Central memory CD4-positive, alpha-beta T cell (primary cell): ENCODE data around the gene PTPRJ.

Experiments used
- DNase-seq: peaks from one replicate; pipeline ENCODE4 v3.0.0; 2022

Gene PTPRJ

DNA sequence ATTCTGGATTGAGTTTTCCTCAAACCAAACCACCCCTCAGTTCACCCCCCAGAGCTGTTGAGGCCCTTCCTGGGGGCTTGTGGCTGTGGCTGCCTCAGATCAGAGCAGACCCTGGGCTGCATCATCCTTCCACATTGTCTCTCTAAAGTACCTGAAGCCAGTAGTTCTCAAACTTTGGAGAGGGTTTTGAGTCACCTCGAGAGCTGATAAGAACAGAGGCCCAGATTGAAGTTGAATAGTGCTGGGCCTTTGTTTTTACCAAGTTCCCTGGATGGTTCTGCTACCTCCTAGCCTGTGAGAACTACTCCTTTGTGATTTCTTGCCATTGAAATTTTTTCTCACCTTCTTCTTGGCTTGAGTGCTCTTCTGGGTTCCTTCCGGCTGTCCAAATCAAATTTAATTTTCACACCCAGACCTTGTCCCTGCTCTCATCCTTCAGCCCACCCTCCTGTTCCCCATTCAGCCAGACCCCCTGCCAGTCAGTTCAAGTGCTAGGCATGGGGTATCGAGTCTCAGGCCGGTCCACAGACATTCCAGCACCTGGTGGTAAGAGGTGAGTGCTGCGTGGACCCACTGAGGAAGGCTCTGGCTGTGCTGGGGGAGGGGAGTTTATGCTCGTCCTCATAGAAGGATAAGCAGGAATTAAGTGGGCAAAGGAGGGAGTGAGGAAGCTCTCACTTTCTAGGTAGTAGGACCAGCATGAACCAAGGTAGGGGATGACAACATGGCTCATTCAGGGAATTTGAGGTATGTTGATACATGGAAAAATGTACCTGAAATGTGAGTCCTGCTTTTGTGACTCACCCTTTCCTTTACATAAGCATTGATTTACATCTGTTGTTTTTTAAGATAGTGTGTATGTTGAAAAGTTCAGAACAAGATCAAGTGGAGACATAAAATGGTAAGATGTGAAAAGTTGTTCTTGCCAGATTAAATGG, 116.5 kb downstream of the PTPRJ start:
- DNase-seq: no peak

DNA sequence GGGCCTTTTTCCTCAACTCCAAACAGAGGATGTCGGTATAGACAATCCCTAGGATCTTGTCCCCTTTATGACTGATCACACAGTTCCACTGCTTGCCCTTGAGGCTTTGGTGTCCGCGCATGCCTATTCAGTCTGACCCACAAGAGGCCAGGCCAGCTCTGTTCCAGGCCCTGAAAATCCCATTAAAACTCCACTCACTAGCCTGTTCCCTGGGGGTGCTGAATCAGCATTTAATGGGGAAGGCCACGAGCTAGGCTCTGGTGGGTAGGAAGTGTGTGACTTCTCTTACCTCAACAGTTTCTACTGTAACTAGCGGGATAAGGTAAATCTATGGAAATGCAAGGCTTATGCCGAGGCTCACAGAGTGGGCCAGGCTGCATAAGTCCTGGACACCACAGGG, 117.7 kb downstream of the PTPRJ start:
- no peak for DNase-seq

GRCh38 chr11:48099916-48100446, 119.6 kb downstream of the PTPRJ start:
- DNase-seq: no peak

DNA sequence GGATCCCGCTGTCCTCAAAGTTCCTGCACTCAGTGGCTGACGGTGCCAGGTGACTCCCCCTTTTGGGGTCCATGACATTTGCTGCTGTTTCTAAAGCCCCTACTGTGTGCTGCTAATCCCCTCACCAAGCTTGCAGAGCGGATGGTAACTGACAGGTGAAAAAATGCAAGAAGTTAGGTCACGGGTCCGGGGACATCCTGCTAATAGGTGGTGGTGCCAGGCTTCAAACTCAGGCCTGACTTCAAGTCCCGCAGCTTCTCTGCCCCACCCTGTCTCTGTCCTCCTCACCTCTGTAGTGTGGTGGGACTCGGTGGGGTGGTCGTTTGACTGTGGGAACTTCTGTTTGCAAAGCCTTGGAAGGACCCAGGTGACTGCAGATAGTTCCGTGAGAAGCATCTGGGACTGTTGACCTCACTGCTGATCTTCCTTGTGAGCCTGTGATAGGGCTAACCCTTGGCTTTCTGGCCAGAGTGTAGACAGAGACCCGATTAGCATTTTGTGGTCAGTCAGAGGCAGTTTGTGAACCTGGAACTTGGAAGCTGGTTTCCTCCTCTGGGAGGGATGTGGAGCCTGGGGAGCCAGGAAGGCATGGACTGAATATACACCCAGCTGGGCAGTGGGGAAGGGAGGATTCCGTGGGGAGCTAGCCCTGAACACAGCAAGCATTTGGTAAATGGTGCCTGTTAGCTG, 120.8 kb downstream of the PTPRJ start:
- DNase-seq: no peak

DNA sequence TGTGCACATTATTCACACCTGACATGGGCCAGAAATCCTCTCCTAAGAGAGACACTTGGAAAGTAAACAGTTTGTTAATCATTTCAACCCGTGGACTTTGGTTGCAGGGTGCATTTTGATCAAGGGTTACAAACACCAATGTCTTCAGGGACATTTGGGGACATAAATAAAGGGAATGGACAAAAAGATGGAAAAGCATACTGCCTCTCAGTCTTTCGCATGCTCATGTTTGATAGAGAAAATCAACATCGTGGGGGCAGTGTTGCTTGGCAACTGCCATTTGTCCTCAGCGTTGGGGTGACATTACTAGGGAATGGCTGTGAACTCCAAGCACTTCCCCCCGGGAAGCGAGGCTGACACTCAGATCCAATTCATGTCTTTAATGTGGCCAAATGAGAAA, 121.6 kb downstream of the PTPRJ start:
- no peak for DNase-seq

GRCh38 chr11:48103621-48104567, 123.5 kb downstream of the PTPRJ start:
- no peak for DNase-seq

GRCh38 chr11:48104568-48104924, 124.2 kb downstream of the PTPRJ start:
- no peak for DNase-seq

DNA sequence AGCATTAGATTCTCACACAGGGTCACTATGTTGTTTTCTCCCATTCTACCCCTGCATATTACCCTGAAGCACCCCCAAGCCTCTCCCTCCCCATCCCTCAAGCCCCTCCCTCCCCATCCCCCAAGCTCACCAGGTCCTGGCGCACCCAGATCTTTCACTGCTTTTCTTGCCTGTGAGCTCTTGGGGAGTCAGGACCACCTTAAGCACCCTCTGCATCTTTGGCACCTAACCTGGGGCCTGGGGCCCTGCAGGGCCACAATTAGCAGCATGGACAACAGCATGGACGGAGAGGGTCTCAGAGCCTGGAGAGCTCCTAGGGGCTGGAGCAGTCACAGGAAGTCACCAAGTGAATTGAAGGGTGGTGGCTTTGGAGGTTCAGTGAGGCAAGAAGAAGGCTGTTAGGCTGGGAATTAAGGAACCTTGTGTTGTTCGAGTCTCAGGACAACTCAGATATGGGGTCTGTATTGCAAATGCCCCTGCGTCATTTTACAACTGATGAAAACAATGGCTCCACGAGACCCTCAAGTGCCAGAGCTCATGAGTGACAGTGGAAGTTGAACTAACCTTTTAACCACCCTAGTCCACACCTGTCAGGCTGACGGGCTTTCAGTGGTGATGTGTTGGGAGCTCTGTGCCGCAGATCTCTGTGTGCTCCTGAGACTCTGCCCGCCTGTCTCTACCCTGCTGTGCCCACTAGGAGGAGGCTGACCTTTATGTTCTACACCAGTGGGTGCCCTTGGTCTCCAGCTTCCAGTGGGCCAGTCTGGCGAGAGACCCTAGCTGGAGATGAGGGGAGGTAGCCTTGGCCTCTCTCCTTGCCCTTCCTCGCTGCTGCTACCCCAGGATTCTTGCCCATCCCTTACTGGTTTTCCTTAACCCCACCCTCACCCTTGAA, 125.0 kb downstream of the PTPRJ start:
- DNase-seq: no peak

GRCh38 chr11:48106166-48106565, 125.8 kb downstream of the PTPRJ start:
- no peak for DNase-seq

DNA sequence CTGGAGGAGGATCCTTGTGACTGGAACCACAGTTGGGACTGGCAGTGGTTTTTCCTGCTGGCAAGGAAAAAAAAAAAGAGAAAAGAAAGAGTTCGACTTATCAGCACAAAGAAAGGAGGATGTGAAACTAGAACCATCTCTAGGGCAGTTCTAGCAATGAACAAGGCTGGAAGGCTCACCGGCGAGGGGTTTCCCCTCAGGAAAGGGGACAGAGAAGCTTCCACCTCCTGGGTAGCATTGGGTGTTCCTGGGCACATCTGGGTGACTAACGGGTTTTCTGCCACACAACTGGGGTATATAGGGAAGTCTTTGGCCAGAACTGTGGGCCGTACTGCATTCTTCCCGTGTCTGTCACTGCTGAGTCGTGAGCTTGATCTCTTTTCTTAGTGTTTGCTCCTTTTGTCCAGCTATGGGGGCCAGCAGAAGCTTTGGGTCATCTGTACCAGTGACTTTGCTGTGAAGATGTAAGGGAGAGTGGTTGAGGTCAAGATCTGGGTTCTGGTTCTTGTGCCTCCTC, 126.9 kb downstream of the PTPRJ start:
- peak; percentile 10 for DNase-seq

- no peak for DNase-seq
Measured at GRCh38 chr11:48108231-48109045, 128.1 kb downstream of the PTPRJ start.

DNA sequence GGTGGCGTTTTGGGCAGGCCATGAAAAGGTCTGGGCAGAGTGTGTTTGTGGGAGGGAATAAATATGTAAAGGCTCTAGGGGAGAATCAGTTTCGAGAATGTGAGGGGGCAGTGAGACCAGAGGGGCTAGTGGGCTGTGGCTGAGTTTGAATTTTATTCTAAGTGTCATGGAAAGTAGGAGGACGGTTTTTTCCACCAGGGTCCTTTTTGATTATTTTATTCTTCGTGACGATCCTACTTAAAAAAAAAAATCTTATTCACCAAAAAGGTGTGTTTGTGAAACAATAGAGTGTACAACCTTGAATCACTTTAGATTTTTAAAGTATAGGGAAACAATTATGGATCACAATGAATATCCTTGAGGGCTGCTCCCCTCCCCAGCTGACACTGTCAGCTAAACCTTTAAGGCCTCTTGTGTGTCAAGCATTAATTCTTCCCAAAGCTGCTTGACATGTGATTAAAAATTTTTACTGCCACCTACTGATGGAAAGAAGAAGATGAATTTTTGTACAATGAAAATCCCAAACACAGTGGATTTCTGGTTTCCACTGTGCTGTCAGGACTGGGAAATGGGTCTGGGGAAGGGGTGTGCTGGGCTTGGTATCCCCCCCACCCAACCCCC, 128.8 kb downstream of the PTPRJ start:
- DNase-seq: peak; percentile 42

- no peak for DNase-seq
Measured at GRCh38 chr11:48110509-48110766, 130.1 kb downstream of the PTPRJ start.

DNA sequence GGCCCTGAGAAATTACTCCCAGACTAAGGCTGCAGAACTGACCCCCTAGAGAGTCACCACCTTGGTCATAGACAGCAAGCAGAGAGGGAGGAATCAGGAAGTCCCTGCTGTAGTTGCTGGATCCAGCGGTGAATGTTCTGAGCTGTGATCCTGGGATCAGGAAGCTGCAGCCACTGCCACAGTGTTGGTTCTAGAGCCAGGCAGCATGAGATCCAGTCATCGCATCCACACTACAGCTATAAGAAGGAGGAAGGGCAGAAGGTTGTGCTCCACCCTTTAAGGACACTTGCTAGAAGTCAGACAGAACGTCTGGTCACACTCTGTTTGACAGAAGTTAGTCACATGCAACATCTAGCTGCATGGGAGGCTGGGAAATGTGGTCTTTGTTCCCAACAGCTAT, 131.5 kb downstream of the PTPRJ start:
- DNase-seq: no peak

- no peak for DNase-seq
Measured at GRCh38 chr11:48114740-48115139, 134.4 kb downstream of the PTPRJ start.

DNA sequence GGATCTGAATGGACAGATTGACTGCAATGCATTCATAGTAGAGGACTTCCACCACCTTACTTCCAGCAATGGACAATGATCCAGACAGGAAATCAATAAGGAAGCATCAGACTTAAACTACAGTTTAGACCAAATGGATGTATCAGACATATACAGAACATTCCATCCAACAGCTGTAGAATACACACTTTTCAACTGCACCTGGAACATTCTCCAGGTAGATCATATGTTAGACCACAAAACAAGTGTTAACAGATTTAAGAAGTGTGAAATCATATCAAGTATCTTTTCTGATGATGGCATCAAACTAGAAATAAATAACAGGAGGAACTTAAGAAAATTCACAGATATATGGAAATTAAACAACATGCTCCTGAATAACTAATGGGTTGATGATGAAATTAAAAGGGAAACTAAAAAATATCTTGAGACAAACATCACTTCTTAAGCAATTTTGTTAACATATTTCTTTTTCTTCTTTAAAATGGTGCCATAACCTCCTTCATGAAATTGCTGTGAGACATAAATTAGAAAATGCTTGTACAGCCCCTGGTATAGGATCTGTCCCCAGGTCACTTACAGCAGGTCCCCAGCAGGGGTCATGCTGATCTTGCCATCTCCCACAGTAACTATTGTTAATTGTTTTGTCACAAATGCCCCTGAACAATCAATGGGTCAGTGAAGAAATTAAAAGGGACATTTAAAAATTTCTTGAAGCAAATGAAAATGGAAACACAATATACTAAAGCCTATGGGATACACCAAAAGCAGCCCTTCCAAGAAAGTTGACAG, 136.3 kb downstream of the PTPRJ start:
- no peak for DNase-seq

DNA sequence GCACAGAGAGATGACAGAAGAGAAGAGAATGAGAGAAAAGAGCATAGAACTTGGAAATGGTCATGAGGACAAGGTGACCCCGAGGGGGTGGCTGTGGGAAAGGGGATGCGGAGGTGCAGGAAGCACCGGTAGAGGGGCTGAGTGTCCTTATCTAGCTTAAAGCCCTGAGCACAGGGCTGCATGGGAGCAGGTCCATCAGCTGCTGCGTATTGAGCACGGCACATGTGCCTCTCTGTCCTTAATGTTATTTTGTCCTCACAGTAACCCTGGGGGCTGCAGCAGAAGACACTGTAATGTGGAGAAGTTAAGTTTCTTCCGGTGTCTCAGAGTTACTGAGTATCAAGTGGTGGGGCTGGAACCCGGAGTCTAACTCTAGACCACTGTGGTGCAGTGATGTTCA, 141.9 kb downstream of the PTPRJ start:
- DNase-seq: no peak

- DNase-seq: no peak
Measured at GRCh38 chr11:48122656-48123055, 142.3 kb downstream of the PTPRJ start.

GRCh38 chr11:48123254-48123875, 143.0 kb downstream of the PTPRJ start:
- DNase-seq: no peak
